HL-60 (cell line): ENCODE measurements around the gene BRD3.

Experiments
- DNase-seq, 2 experiments: peaks; one replicate each; pipeline ENCODE4 v3.0.0-alpha.2; 2010 to 2020; ENCODE audit warnings: low read depth in 1 of 2, low spot score in 1 of 2
- H3K27ac ChIP-seq: fragments of 250-450 bp; sonication (Bioruptor Pico); replicated peaks from 2 replicates; pipeline ENCODE4 v1.5.1; 2020; ENCODE audit warnings: mild to moderate bottlenecking, moderate library complexity
- H3K27me3 ChIP-seq: fragments of 250-450 bp; sonication (Bioruptor Pico); 2 replicates; pipeline ENCODE4 v1.5.1; 2021; ENCODE audit warnings: mild to moderate bottlenecking, moderate library complexity; ENCODE audit not compliant: insufficient read depth, poor library complexity, severe bottlenecking
- H3K4me3 ChIP-seq: replicated peaks from 2 replicates; pipeline ENCODE4 v1.5.1; 2011; ENCODE audit warnings: mild to moderate bottlenecking, control low read depth, low read length; ENCODE audit not compliant: insufficient read depth
- GABPA ChIP-seq: IDR thresholded peaks from 2 replicates; pipeline ENCODE4 v1.6.1; 2012; ENCODE audit warnings: low read depth
- POLR2AphosphoS5 ChIP-seq: IDR thresholded peaks from 2 replicates; pipeline ENCODE4 v1.6.1; 2012; ENCODE audit warnings: low read depth
- REST ChIP-seq: IDR thresholded peaks from 2 replicates; pipeline ENCODE4 v1.6.1; 2012; ENCODE audit warnings: low read depth; ENCODE audit not compliant: insufficient replicate concordance
- SPI1 ChIP-seq: IDR thresholded peaks from 2 replicates; pipeline ENCODE4 v1.6.1; 2012; ENCODE audit warnings: low read depth, mild to moderate bottlenecking, borderline replicate concordance
- TF ChIP-seq, protein P1 (sequence below): IDR thresholded peaks from one replicate; pipeline ENCODE4 v1.5.1; 2011; ENCODE audit warnings: low read length, control low read depth, inconsistent platforms; ENCODE audit not compliant: insufficient read depth

Gene BRD3

GRCh38 chr9:134033516-134034214 is 34.2 kb downstream of the BRD3 start:
- Histone ChIP-seq H3K27ac (no peak overlapping the region), H3K27me3 (no peaks in the 10 kb centered on the region), H3K4me3 (no peak overlapping the region)
- TF ChIP-seq, protein P1, sequence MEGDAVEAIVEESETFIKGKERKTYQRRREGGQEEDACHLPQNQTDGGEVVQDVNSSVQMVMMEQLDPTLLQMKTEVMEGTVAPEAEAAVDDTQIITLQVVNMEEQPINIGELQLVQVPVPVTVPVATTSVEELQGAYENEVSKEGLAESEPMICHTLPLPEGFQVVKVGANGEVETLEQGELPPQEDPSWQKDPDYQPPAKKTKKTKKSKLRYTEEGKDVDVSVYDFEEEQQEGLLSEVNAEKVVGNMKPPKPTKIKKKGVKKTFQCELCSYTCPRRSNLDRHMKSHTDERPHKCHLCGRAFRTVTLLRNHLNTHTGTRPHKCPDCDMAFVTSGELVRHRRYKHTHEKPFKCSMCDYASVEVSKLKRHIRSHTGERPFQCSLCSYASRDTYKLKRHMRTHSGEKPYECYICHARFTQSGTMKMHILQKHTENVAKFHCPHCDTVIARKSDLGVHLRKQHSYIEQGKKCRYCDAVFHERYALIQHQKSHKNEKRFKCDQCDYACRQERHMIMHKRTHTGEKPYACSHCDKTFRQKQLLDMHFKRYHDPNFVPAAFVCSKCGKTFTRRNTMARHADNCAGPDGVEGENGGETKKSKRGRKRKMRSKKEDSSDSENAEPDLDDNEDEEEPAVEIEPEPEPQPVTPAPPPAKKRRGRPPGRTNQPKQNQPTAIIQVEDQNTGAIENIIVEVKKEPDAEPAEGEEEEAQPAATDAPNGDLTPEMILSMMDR = no peak
- TF ChIP-seq SPI1 = no peak
- no peak for TF ChIP-seq POLR2AphosphoS5
- no peak for TF ChIP-seq GABPA
- TF ChIP-seq REST = no peak
- no peak for DNase-seq

DNA sequence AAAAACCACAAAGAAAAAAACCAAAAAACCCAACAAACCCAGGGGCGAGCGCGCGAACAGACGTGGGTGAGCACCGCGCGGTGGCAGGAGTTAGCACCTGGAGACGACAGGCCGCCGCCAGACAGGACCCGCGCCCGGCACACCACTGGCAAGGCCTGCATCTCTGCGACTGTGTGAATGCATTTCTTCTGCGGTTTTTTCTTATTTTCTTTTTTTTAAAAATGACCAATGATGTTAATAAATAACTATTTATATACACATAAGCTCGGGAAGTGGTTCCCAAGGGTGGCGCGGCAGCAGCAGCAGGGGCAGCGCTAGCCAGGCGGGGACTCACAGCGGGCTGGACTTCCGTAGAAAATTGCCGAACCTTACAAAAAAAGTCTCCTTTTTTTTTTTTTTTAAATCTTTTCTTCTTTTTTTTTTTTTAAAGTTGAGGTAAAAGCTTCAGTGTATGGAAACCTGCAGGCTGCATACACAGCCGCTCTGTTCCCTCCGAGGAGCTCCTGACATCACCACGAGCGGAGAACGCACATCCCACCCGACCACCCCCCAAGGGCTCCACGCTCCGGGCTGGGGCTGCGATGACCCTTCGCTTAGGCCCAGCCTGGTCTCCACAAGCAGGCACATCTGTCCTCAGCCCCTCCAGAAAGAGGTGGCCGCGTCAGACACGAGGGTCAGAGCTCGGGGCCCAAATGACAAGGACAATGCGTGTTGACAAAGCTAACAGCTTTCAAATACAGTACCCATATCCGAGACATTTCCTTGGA is 35.2 kb downstream of the BRD3 start:
- H3K4me3 ChIP-seq = no peak overlapping the region
- H3K27ac ChIP-seq = no peak overlapping the region
- TF ChIP-seq REST (no peak), GABPA (no peak), SPI1 (no peak)
- TF ChIP-seq, protein P1 = no peak
- no peaks in the 10 kb centered on the region for H3K27me3 ChIP-seq
- no peak for DNase-seq

GRCh38 chr9:134031783-134032182 is 36.0 kb downstream of the BRD3 start:
- no peaks in the 10 kb centered on the region for H3K27me3 ChIP-seq
- TF ChIP-seq, protein P1 = no peak
- TF ChIP-seq POLR2AphosphoS5 (no peak), GABPA (no peak), SPI1 (no peak), REST (no peak)
- H3K4me3 ChIP-seq = no peak overlapping the region
- no peak for DNase-seq
- H3K27ac ChIP-seq = no peak overlapping the region
